Left lung (tissue), 10 donors: ENCODE results near the gene CEP120. TPM values are rescaled to one million over a fixed set of nuclear protein-coding genes. Genes with fewer than 3 reads are reported as not detected.

Source experiments
- ATAC-seq: fragments of 200-7000 bp; cut with Tn5 transposase; one replicate; pipeline ENCODE4 v1.9.1; 2020; ENCODE audit warnings: moderate library complexity
- DNase-seq, 4 donors: peaks; one replicate each; pipeline ENCODE4 v3.0.0-alpha.2; 2013 to 2020
- H3K27ac ChIP-seq, 2 donors: fragments of 200-600 bp; sonication (generic) in 1 of 2; one replicate each; pipeline versions ENCODE4 v1.5.0 to v1.8.0; 2020 to 2021
- H3K27me3 ChIP-seq, 2 donors: fragments of 200-600 bp; sonication (generic) in 1 of 2; one replicate each; pipeline versions ENCODE4 v1.5.0 to v1.8.0; 2020 to 2021
- H3K36me3 ChIP-seq, 2 donors: fragments of 200-600 bp; sonication (generic) in 1 of 2; one replicate each; pipeline versions ENCODE4 v1.5.0 to v1.8.0; 2020 to 2021
- H3K4me1 ChIP-seq, 2 donors: fragments of 200-600 bp; one replicate each; pipeline ENCODE4 v1.8.0; 2021
- H3K4me3 ChIP-seq, 2 donors: fragments of 200-600 bp; sonication (generic) in 1 of 2; one replicate each; pipeline versions ENCODE4 v1.5.0 to v1.8.0; 2020 to 2021; ENCODE audit warnings: mild to moderate bottlenecking in 1 of 2
- H3K9me3 ChIP-seq, 2 donors: fragments of 200-600 bp; sonication (generic) in 1 of 2; one replicate each; pipeline versions ENCODE4 v1.5.0 to v1.8.0; 2020 to 2021
- intact Hi-C, 2 donors: fragments of 100-400 bp; cut with DNase I; formaldehyde crosslinking; loops; one replicate each; pipeline versions ENCODE4 v1.11.2 to v1.14.2; 2022
- polyA plus RNA-seq, 6 donors: library from polyadenylated mRNA; unstranded; fragments of 120-200 nt; gene quantifications; one replicate each; pipeline ENCODE4 v1.2.1, GENCODE V29; 2013; ENCODE audit not compliant: insufficient read length in 6 of 6
- total RNA-seq, 2 donors: library from RNA; stranded (reverse); fragmentation: NEBNext Ultra II Directional; extraction: Animal tissue kit (Norgen Biotek cat#: 25700); gene quantifications; one replicate each; pipeline ENCODE4 v1.2.1, GENCODE V29; 2021
- TF ChIP-seq, protein P1 (sequence below), 2 donors: fragments of 200-600 bp; sonication (generic) in 1 of 2; IDR thresholded peaks; one replicate each; pipeline versions ENCODE4 v1.5.0 to v1.8.0; 2021; ENCODE audit warnings: antibody characterized with exemption in 2 of 2
- donor health status: DM: no; HTN: yes; CAD: no.
- donor health status: DM: no; HTN: no; CAD: no.

Gene CEP120
- total and polyA plus RNA-seq, 8 donors, result 14.2 to 28.2 (median 25.2) TPM

- no peak overlapping the region for H3K27ac ChIP-seq
- no peaks in the 10 kb centered on the region for H3K9me3 ChIP-seq
- TF ChIP-seq, protein P1, sequence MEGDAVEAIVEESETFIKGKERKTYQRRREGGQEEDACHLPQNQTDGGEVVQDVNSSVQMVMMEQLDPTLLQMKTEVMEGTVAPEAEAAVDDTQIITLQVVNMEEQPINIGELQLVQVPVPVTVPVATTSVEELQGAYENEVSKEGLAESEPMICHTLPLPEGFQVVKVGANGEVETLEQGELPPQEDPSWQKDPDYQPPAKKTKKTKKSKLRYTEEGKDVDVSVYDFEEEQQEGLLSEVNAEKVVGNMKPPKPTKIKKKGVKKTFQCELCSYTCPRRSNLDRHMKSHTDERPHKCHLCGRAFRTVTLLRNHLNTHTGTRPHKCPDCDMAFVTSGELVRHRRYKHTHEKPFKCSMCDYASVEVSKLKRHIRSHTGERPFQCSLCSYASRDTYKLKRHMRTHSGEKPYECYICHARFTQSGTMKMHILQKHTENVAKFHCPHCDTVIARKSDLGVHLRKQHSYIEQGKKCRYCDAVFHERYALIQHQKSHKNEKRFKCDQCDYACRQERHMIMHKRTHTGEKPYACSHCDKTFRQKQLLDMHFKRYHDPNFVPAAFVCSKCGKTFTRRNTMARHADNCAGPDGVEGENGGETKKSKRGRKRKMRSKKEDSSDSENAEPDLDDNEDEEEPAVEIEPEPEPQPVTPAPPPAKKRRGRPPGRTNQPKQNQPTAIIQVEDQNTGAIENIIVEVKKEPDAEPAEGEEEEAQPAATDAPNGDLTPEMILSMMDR (IDR thresholded peaks at IDR 0.05), result no peak
- H3K27me3 ChIP-seq, result no peaks in the 10 kb centered on the region
- peaks cover 0 to 46% of the 10 kb centered on the region in 2 donors for H3K36me3 ChIP-seq
- DNase-seq (no peak), ATAC-seq (no peak)
- H3K4me1 ChIP-seq, result no peaks in the 10 kb centered on the region
- intact Hi-C loops, result no loop called here
- no peak overlapping the region for H3K4me3 ChIP-seq
Observed at GRCh38 chr5:123369371-123369968, 53.7 kb downstream of the CEP120 start.

DNA sequence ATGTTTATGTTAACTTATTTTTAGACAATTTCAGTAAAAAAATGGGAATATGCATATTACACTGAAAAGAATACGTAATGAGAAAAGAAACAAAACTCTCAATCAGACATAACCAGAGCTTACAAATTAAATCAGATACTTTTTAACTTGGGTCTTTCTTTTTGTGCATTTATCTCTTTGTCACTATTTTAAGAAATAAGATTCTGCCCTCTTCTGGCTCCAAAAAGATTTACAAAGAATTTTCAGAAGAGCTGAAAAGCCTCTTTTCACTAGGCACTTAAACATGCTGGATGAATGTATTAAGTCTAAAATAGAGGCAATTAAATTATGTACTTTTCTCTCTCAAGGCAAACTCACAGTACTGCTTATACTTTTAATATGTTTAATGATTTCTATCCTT is 55.5 kb downstream of the CEP120 start:
- H3K4me3 ChIP-seq, result no peak overlapping the region
- TF ChIP-seq, protein P1 (IDR thresholded peaks at IDR 0.05), result no peak
- DNase-seq (peak in 1 of 4 donors; percentile 28), ATAC-seq (no peak)
- no peaks in the 10 kb centered on the region for H3K27me3 ChIP-seq
- intact Hi-C loops, result no loop called here
- no peaks in the 10 kb centered on the region for H3K4me1 ChIP-seq
- no peaks in the 10 kb centered on the region for H3K9me3 ChIP-seq
- H3K36me3 ChIP-seq, result peaks cover 0 to 33% of the 10 kb centered on the region in 2 donors
- no peak overlapping the region for H3K27ac ChIP-seq

- peaks cover 0 to 24% of the 10 kb centered on the region in 2 donors for H3K36me3 ChIP-seq
- H3K9me3 ChIP-seq, result no peaks in the 10 kb centered on the region
- H3K4me1 ChIP-seq, result peaks cover 0 to 5% of the 10 kb centered on the region in 2 donors
- no peaks in the 10 kb centered on the region for H3K27me3 ChIP-seq
- intact Hi-C loops, result no loop called here
- TF ChIP-seq, protein P1 (IDR thresholded peaks at IDR 0.05), result no peak
- DNase-seq (peak in 2 of 4 donors; percentile 62 to 76), ATAC-seq (no peak)
- no peak overlapping the region for H3K27ac ChIP-seq
- no peak overlapping the region for H3K4me3 ChIP-seq
Observed at GRCh38 chr5:123365156-123365555, 58.0 kb downstream of the CEP120 start.

DNA sequence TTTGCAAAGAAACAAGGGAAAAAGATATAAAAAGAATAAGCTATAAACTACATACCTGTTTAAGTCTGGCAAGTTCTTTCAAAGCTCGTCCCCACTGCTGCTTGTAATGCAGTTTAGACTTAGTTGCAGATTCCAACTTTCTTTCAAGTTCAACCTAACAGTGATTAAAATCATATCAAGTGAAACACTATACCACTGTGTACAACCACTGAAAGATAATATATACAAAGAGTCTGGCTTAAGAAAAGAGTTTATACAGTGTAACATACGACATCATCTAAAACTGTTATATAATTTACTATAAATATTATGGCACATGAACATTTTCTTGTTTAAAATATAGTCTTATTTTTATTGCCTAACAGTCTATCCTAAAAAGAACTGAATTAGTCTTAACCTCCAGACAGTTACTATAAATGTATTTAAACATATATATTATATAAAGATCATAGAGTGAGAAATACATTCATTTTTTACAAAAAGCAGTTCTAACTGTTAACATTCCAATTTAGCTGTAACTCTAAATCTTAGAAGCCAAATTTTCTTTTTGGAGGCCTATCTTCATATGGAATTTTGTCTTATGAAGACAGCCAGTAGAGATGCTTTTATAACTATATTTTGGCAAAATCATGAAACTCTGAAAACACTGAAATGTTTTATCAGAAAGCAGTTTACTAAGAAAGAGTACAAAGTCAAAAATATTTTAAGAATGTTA is 58.6 kb downstream of the CEP120 start:
- intact Hi-C loops, result no loop called here
- Histone ChIP-seq H3K4me1 (peaks cover 0 to 8% of the 10 kb centered on the region in 2 donors), H3K4me3 (no peak overlapping the region), H3K9me3 (no peaks in the 10 kb centered on the region), H3K27ac (no peak overlapping the region), H3K36me3 (peaks cover 0 to 19% of the 10 kb centered on the region in 2 donors), H3K27me3 (no peaks in the 10 kb centered on the region)
- no peak for ATAC-seq
- DNase-seq, result peak in 2 of 4 donors; percentile 48 to 61
- TF ChIP-seq, protein P1 (IDR thresholded peaks at IDR 0.05), result no peak

- intact Hi-C loops, result no loop called here
- TF ChIP-seq, protein P1 (IDR thresholded peaks at IDR 0.05), result no peak
Observed at GRCh38 chr5:123360910-123361309, 62.3 kb downstream of the CEP120 start.

More at GRCh38 chr5:123360910-123361309, 62.3 kb downstream of the CEP120 start:
- DNase-seq, result no peak
- ATAC-seq, result no peak
- no peak overlapping the region for H3K27ac ChIP-seq
- no peak overlapping the region for H3K4me3 ChIP-seq
- peaks cover 0 to 8% of the 10 kb centered on the region in 2 donors for H3K4me1 ChIP-seq
- H3K9me3 ChIP-seq, result peaks cover 0 to 5% of the 10 kb centered on the region in 2 donors
- no peaks in the 10 kb centered on the region for H3K27me3 ChIP-seq
- peaks cover 0 to 30% of the 10 kb centered on the region in 2 donors for H3K36me3 ChIP-seq
